K562 (cell line): ENCODE measurements around the gene RAB3GAP2. TPM values are rescaled to one million over a fixed set of nuclear protein-coding genes. Genes with fewer than 3 reads are reported as not detected.

ENCODE experiments used
- ARHGAP35 ChIP-seq: fragments of 450-650 bp; IDR thresholded peaks from 2 replicates; pipeline ENCODE4 v1.6.1; 2018; ENCODE audit not compliant: partially characterized antibody
- ARID2 ChIP-seq: fragments of 450-650 bp; IDR thresholded peaks from 2 replicates; pipeline ENCODE4 v1.6.1; 2017; ENCODE audit warnings: antibody characterized with exemption, mild to moderate bottlenecking
- CBFA2T3 ChIP-seq: fragments of 450-650 bp; IDR thresholded peaks from 2 replicates; pipeline ENCODE4 v1.6.1; 2017
- CBX3 ChIP-seq, 2 experiments: IDR thresholded peaks; 1 replicate in 1 of 2; 2 replicates in 1 of 2; pipeline ENCODE4 v1.6.1; 2012; ENCODE audit warnings: inconsistent platforms in 2 of 2, low read length in 2 of 2, borderline replicate concordance in 1 of 2, control low read depth in 1 of 2
- CTBP1 ChIP-seq: fragments of 450-650 bp; IDR thresholded peaks from 2 replicates; pipeline ENCODE4 v1.6.1; 2016; ENCODE audit warnings: borderline replicate concordance
- DACH1 ChIP-seq: fragments of 450-650 bp; IDR thresholded peaks from 2 replicates; pipeline ENCODE4 v1.6.1; 2018; ENCODE audit not compliant: partially characterized antibody
- ETV1 ChIP-seq: fragments of 450-650 bp; conservative IDR thresholded peaks from 2 replicates; pipeline ENCODE4 v1.6.1; 2016; ENCODE audit warnings: missing genetic modification characterization, control low read depth, low read depth, missing compliant biosample characterization
- FOSL1 ChIP-seq: fragments of 200-800 bp; sonication (Bioruptor generic); conservative IDR thresholded peaks from 2 replicates; pipeline ENCODE4 v1.6.1; 2016; ENCODE audit warnings: missing genetic modification characterization, missing compliant biosample characterization
- FOXP1 ChIP-seq: sonication (generic); formaldehyde crosslinking; IDR thresholded peaks from 2 replicates; pipeline ENCODE4 v1.8.0; 2022; ENCODE audit warnings: mild to moderate bottlenecking, missing genetic modification reagents
- HLTF ChIP-seq: fragments of 450-650 bp; IDR thresholded peaks from 2 replicates; pipeline ENCODE4 v1.6.1; 2016
- HMGN3 ChIP-seq: IDR thresholded peaks from 2 replicates; pipeline ENCODE4 v1.6.1; 2011; ENCODE audit warnings: borderline replicate concordance, low read depth, mild to moderate bottlenecking, mixed read lengths, low read length; ENCODE audit not compliant: insufficient read length; ENCODE audit errors: extremely low read depth
- MEF2A ChIP-seq: IDR thresholded peaks from 2 replicates; pipeline ENCODE4 v1.6.1; 2011; ENCODE audit warnings: low read depth, mild to moderate bottlenecking, low read length, moderate library complexity; ENCODE audit not compliant: control insufficient read depth
- MXI1 ChIP-seq: IDR thresholded peaks from 2 replicates; pipeline ENCODE4 v1.6.1; 2011; ENCODE audit warnings: low read depth, mild to moderate bottlenecking, improper control_type of control experiment, low read length
- NCOA1 ChIP-seq: fragments of 450-650 bp; IDR thresholded peaks from 2 replicates; pipeline ENCODE4 v1.6.1; 2016; ENCODE audit warnings: low read depth
- POLR2A ChIP-seq: fragments of 450-650 bp; conservative IDR thresholded peaks from 2 replicates; pipeline ENCODE4 v1.6.1; 2016
- POLR2B ChIP-seq: fragments of 450-650 bp; IDR thresholded peaks from 2 replicates; pipeline ENCODE4 v1.6.1; 2018; ENCODE audit warnings: low read depth; ENCODE audit not compliant: partially characterized antibody
- PPARD ChIP-seq: fragments of 250-450 bp; sonication (Bioruptor Pico); IDR thresholded peaks from 2 replicates; pipeline ENCODE4 v1.8.0; 2022; ENCODE audit warnings: inconsistent platforms, mild to moderate bottlenecking, moderate library complexity
- RFX7 ChIP-seq: fragments of 250-450 bp; sonication (Bioruptor Pico); IDR thresholded peaks from 2 replicates; pipeline ENCODE4 v1.5.1; 2021; ENCODE audit warnings: mild to moderate bottlenecking
- RUNX1 ChIP-seq: sonication (generic); IDR thresholded peaks from 2 replicates; pipeline ENCODE4 v1.6.1; 2016; ENCODE audit warnings: antibody characterized with exemption, low read depth
- TBL1XR1 ChIP-seq, 2 experiments: IDR thresholded peaks; 2 replicates each; pipeline ENCODE4 v1.6.1; 2012; ENCODE audit warnings: improper control_type of control experiment in 2 of 2, low read length in 2 of 2, mild to moderate bottlenecking in 1 of 2
- TFAP4 ChIP-seq: sonication (generic); formaldehyde crosslinking; IDR thresholded peaks from 2 replicates; pipeline ENCODE4 v1.8.0; 2022; ENCODE audit warnings: missing genetic modification reagents, mild to moderate bottlenecking, moderate library complexity, borderline replicate concordance
- TOE1 ChIP-seq, 2 experiments: fragments of 450-650 bp in 1 of 2; sonication (generic) in 1 of 2; formaldehyde crosslinking in 1 of 2; IDR thresholded peaks; 2 replicates each; pipeline versions ENCODE4 v1.7.1 to v1.8.0; 2016 to 2022; ENCODE audit warnings: borderline replicate concordance in 2 of 2, mild to moderate bottlenecking in 2 of 2, antibody characterized with exemption in 1 of 2, inconsistent platforms in 1 of 2, low read depth in 1 of 2, missing genetic modification reagents in 1 of 2, moderate library complexity in 1 of 2
- USF2 ChIP-seq: sonication (generic); formaldehyde crosslinking; IDR thresholded peaks from 2 replicates; pipeline ENCODE4 v1.5.0; 2020; ENCODE audit warnings: missing genetic modification reagents
- ZNF12 ChIP-seq: sonication (generic); formaldehyde crosslinking; IDR thresholded peaks from 2 replicates; pipeline ENCODE4 v1.4.0; 2020; ENCODE audit warnings: mild to moderate bottlenecking, missing genetic modification reagents
- ZNF239 ChIP-seq: fragments of 250-450 bp; sonication (Bioruptor Pico); IDR thresholded peaks from 2 replicates; pipeline ENCODE4 v1.4.0; 2020; ENCODE audit warnings: mild to moderate bottlenecking
- ZNF263 ChIP-seq: sonication (generic); formaldehyde crosslinking; IDR thresholded peaks from 2 replicates; pipeline ENCODE4 v1.8.0; 2022; ENCODE audit warnings: mild to moderate bottlenecking, missing genetic modification reagents, borderline replicate concordance
- polyA plus RNA-seq, 8 experiments: library from polyadenylated mRNA; depleted of rRNA in 4 of 8; stranded (reverse) in 5 of 8; unstranded in 3 of 8; fragments of >200 nt; fragmentation: Nextera tagmentation in 2 of 8; fragmentation: Illumina TruSeq in 1 of 8; extraction: Ambion mirVana in 2 of 8; extraction: Trizol in 1 of 8; gene quantifications; 2 replicates each; pipeline versions ENCODE4 v1.2.1 to v1.2.3, GENCODE V29; 2011 to 2014; ENCODE audit warnings: inconsistent platforms in 1 of 8, missing spikeins in 1 of 8
- total RNA-seq, 7 experiments: library from RNA; depleted of rRNA in 6 of 7; stranded (reverse); fragments of >200 nt in 6 of 7; fragmentation: Illumina TruSeq in 2 of 7; extraction: Trizol in 2 of 7; gene quantifications; 2 replicates each; pipeline versions ENCODE4 v1.2.1 to v1.2.3, GENCODE V29; 2011 to 2021; ENCODE audit warnings: low replicate concordance in 1 of 7
- TF ChIP-seq, protein P1 (sequence below): sonication (generic); formaldehyde crosslinking; IDR thresholded peaks from 2 replicates; pipeline ENCODE4 v1.9.0; 2022; ENCODE audit warnings: mild to moderate bottlenecking, missing genetic modification reagents
- TF ChIP-seq, protein P2 (sequence below): IDR thresholded peaks from 3 replicates; pipeline ENCODE4 v1.6.1; 2011; ENCODE audit warnings: borderline replicate concordance, mild to moderate bottlenecking; ENCODE audit not compliant: insufficient read length, insufficient read depth

Gene RAB3GAP2
- total and polyA plus RNA-seq, 9 of the 15 experiments (the other 6 are each of a cell fraction or from before 2014, with no cell fraction given): 14.1 to 69.1 (median 32.2) TPM

DNA sequence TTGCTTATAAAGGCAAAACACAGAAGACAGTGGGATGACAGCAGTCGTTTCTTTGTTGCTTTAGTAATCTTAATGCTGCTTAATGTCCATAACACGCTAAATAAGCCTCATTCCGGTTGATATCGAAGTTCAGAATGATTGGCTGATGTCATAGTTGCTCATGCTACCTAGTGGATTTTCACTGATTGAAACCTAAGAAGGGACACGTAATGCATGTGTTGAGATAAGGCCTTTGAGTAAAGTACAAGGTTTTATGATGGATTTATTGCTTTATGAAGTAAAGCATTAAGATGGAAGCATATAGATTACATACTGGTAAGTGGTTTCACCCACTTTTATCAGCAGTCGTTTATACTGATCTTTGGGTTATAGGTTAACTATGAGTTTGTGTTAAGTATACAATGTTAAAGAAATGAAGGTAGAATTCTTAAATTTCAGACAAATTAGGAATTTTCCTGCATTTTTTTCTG is 153.2 kb downstream of the RAB3GAP2 start (continued):
- TF ChIP-seq RFX7 (CRISPR knock-in tag) (no peak), MEF2A (no peak; the same call in 1 of the 2 replicates), ARID2 (no peak), USF2 (CRISPR knock-in tag) (no peak), ZNF263 (CRISPR knock-in tag) (no peak), MXI1 (no peak), ETV1 (peak; percentile 43; the same call in 1 of the 2 replicates), RUNX1 (no peak), NCOA1 (peak; percentile 85), POLR2B (no peak), PPARD (CRISPR knock-in tag) (no peak), CBFA2T3 (peak; percentile 93), HLTF (0 out of 2 replicates have a peak, but pooled peaks have one; percentile 26), FOSL1 (peak; percentile 94), ZNF239 (no peak), ARHGAP35 (no peak), TOE1 (IDR thresholded peaks at IDR 0.05; ENCODE audit: borderline replicate concordance) (0 out of 2 replicates have a peak, but pooled peaks have one; percentile 28), TOE1 (CRISPR knock-in tag; IDR thresholded peaks at IDR 0.05; ENCODE audit: borderline replicate concordance, low read depth) (no peak), POLR2A (no peak), TBL1XR1 (IDR thresholded peaks at IDR 0.05; ENCODE audit: low read length in 2 of 2) (peak in 1 of 2 experiments; percentile 90; a peak in 2 of 4 replicates), TFAP4 (CRISPR knock-in tag) (no peak), ZNF12 (no peak), DACH1 (no peak), HMGN3 (no peak), FOXP1 (CRISPR knock-in tag) (no peak), CTBP1 (peak; percentile 66), CBX3 (IDR thresholded peaks at IDR 0.05; ENCODE audit: borderline replicate concordance in 1 of 2, low read length in 2 of 2) (peak in 1 of 2 experiments; percentile 82; a peak in 1 of 3 replicates)
- TF ChIP-seq, protein P1, sequence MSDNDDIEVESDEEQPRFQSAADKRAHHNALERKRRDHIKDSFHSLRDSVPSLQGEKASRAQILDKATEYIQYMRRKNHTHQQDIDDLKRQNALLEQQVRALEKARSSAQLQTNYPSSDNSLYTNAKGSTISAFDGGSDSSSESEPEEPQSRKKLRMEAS (CRISPR knock-in tag): no peak
- TF ChIP-seq, protein P2, sequence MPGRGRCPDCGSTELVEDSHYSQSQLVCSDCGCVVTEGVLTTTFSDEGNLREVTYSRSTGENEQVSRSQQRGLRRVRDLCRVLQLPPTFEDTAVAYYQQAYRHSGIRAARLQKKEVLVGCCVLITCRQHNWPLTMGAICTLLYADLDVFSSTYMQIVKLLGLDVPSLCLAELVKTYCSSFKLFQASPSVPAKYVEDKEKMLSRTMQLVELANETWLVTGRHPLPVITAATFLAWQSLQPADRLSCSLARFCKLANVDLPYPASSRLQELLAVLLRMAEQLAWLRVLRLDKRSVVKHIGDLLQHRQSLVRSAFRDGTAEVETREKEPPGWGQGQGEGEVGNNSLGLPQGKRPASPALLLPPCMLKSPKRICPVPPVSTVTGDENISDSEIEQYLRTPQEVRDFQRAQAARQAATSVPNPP: no peak
